ENCODE results near the gene HDAC11. TPM values are rescaled to one million over a fixed set of nuclear protein-coding genes. Genes with fewer than 3 reads are reported as not detected.

The HDAC11 gene
- total and polyA plus RNA-seq, 2 of the 4 experiments (the other 2 are of a cell fraction): 9.1 to 11.4 TPM

- Histone ChIP-seq H3K56ac (ENCODE audit: extremely low read depth, insufficient read depth, low read length) (no peak overlapping the region), H3K27ac (ENCODE audit: insufficient read depth, low read length) (no peak overlapping the region), H3K79me1 (ENCODE audit: low read depth in 1 of 2, low read length in 2 of 2) (no peaks in the 10 kb centered on the region), H3K4ac (ENCODE audit: low read depth, low read length) (no peak overlapping the region), H3K36me3 (ENCODE audit: control insufficient read depth, insufficient read depth, low read length) (no peaks in the 10 kb centered on the region), H3K18ac (ENCODE audit: low read depth, low read length) (no peak overlapping the region), H4K91ac (ENCODE audit: insufficient read depth, low read depth, low read length) (no peak overlapping the region), H4K8ac (ENCODE audit: low read depth in 2 of 2, low read length in 2 of 2) (no peak overlapping the region), H2BK20ac (ENCODE audit: low read depth, low read length) (no peak overlapping the region), H3K27me3 (ENCODE audit: control insufficient read depth, insufficient read depth, low read length) (peaks cover 3% of the 10 kb centered on the region; the same call in 1 of the 2 replicates), H3K14ac (replicated peaks; ENCODE audit: low read depth, low read length) (no peak overlapping the region), H2BK120ac (ENCODE audit: low read depth, low read length) (no peak overlapping the region), H3K4me3 (ENCODE audit: insufficient read depth, low read depth, low read length) (no peak overlapping the region), H3K9me3 (ENCODE audit: control insufficient read depth, insufficient read depth, low read length) (no peaks in the 10 kb centered on the region), H2AK5ac (ENCODE audit: low read depth, low read length) (no peak overlapping the region), H2AK9ac (replicated peaks; ENCODE audit: low read depth, low read length, poor library complexity) (no peak overlapping the region), H4K20me1 (ENCODE audit: insufficient read depth, low read length) (no peaks in the 10 kb centered on the region), H3K23ac (ENCODE audit: low read depth, low read length) (no peak overlapping the region), H4K5ac (ENCODE audit: low read depth, low read length) (no peak overlapping the region), H3K4me1 (ENCODE audit: control insufficient read depth, insufficient read depth, low read length) (peaks cover 7% of the 10 kb centered on the region), H3K4me2 (ENCODE audit: low read depth, low read length) (no peak overlapping the region), H2AFZ (replicated peaks; ENCODE audit: low read length, poor library complexity) (no peak overlapping the region), H3K9me1 (ENCODE audit: insufficient read depth, low read length) (0 out of 2 replicates have a peak, but pooled peaks cover 3% of the 10 kb centered on the region), H2BK5ac (ENCODE audit: low read depth, low read length, poor library complexity, severe bottlenecking) (no peak overlapping the region), H2BK15ac (ENCODE audit: low read depth, low read length) (no peak overlapping the region), H3K9ac (ENCODE audit: low read depth, low read length) (no peak overlapping the region)
- intact Hi-C loops (cut with micrococcal nuclease) (no loop called here), in situ Hi-C loops (cut with MboI; ENCODE audit: low sequenced_read_pairs) (no loop called here), dilution Hi-C loops (cut with HindIII; ENCODE audit: low sequenced_read_pairs, unreplicated experiment) (no loop called here)
- CTCF ChIA-PET: no interaction called here
- ATAC-seq (ENCODE audit: low read depth): no peak
- BruUV-seq (replicated peaks): no TSS peak
- POLR2A ChIA-PET (ENCODE audit: unreplicated experiment): no interaction called here
- no CpG with 5 or more reads among the region's 2 CpGs for WGBS, 2 experiments (ENCODE audit: extremely low coverage in 2 of 2, insufficient read length in 1 of 2)
- DNase-seq: no peak
- no peak for TF ChIP-seq CEBPB (IDR thresholded peaks at IDR 0.05; ENCODE audit: low read depth, low read length)
- TF ChIP-seq RCOR1 (IDR thresholded peaks at IDR 0.05; ENCODE audit: insufficient replicate concordance, low read length): no peak
- no peak for TF ChIP-seq CHD1 (IDR thresholded peaks at IDR 0.05; ENCODE audit: low read depth, low read length)
- TF ChIP-seq, protein P1, sequence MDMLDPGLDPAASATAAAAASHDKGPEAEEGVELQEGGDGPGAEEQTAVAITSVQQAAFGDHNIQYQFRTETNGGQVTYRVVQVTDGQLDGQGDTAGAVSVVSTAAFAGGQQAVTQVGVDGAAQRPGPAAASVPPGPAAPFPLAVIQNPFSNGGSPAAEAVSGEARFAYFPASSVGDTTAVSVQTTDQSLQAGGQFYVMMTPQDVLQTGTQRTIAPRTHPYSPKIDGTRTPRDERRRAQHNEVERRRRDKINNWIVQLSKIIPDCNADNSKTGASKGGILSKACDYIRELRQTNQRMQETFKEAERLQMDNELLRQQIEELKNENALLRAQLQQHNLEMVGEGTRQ (IDR thresholded peaks at IDR 0.05; ENCODE audit: low read depth, low read length): no peak
- no peak for TF ChIP-seq ELK1 (IDR thresholded peaks at IDR 0.05; ENCODE audit: borderline replicate concordance, low read depth, low read length)
- no peak for TF ChIP-seq NFE2L2 (IDR thresholded peaks at IDR 0.05; ENCODE audit: low read depth, low read length)
- no peak for TF ChIP-seq MXI1 (IDR thresholded peaks at IDR 0.05; ENCODE audit: borderline replicate concordance, low read depth, low read length)
- TF ChIP-seq FOS (IDR thresholded peaks at IDR 0.05; ENCODE audit: low read depth, low read length): no peak
- TF ChIP-seq CTCF (conservative IDR thresholded peaks at IDR 0.05; ENCODE audit: low read depth, low read length): no peak
- TF ChIP-seq BHLHE40 (IDR thresholded peaks at IDR 0.05; ENCODE audit: low read depth, low read length): no peak
- no peak for TF ChIP-seq MAFK (IDR thresholded peaks at IDR 0.05; ENCODE audit: low read depth, low read length)
- no peak for TF ChIP-seq RFX5 (IDR thresholded peaks at IDR 0.05; ENCODE audit: low read depth, low read length)
- TF ChIP-seq SMC3 (IDR thresholded peaks at IDR 0.05; ENCODE audit: low read depth, low read length): no peak
- TF ChIP-seq POLR2A (IDR thresholded peaks at IDR 0.05; ENCODE audit: low read depth, low read length): no peak
- no peak for TF ChIP-seq RAD21 (IDR thresholded peaks at IDR 0.05; ENCODE audit: low read length)
- TF ChIP-seq MAZ (IDR thresholded peaks at IDR 0.05; ENCODE audit: borderline replicate concordance, low read depth, low read length): no peak
These were observed 70.3 kb downstream of the HDAC11 start for GRCh38 chr3:13550423-13550690.

Measured in IMR-90 (cell line).